Activated CD4-positive, alpha-beta memory T cell treated with anti-CD3 and anti-CD28 coated beads, Interleukin-2, amount 10 ng/mL, durations not matched to agents 7 days and 5 days (primary cell): Measurements from ENCODE around the gene FLYWCH1. TPM values are rescaled to one million over a fixed set of nuclear protein-coding genes. Genes with fewer than 3 reads are reported as not detected.

Experiments used
- CTCF ChIA-PET: fragments of 350-600 bp; sonication (Branson Sonifier 250); formaldehyde crosslinking; loops from one replicate; lab custom pipeline; 2021; ENCODE audit warnings: antibody characterized with exemption, inconsistent platforms; lab: Charles Lee
- POLR2A ChIA-PET: fragments of 350-600 bp; sonication (Branson Sonifier 250); formaldehyde crosslinking; loops from one replicate; lab custom pipeline; 2021; ENCODE audit warnings: antibody characterized with exemption; lab: Charles Lee
- DNase-seq: peaks from one replicate; pipeline ENCODE4 v3.0.0-alpha.2; 2020
- H3K27ac Mint-ChIP-seq: one replicate; pipeline ENCODE4 v1.8.0; 2021; ENCODE audit warnings: mild to moderate bottlenecking, mixed read lengths
- H3K27me3 Mint-ChIP-seq: one replicate; pipeline ENCODE4 v1.8.0; 2021; ENCODE audit warnings: mixed read lengths
- H3K36me3 Mint-ChIP-seq: one replicate; pipeline ENCODE4 v1.8.0; 2021; ENCODE audit warnings: low read depth, mixed read lengths
- H3K4me1 Mint-ChIP-seq: one replicate; pipeline ENCODE4 v1.8.0; 2021; ENCODE audit warnings: mixed read lengths
- H3K4me3 Mint-ChIP-seq: one replicate; pipeline ENCODE4 v1.8.0; 2021; ENCODE audit warnings: mild to moderate bottlenecking, mixed read lengths
- H3K9me3 Mint-ChIP-seq: one replicate; pipeline ENCODE4 v1.8.0; 2021; ENCODE audit warnings: mixed read lengths
- total RNA-seq, 2 experiments: library from RNA; stranded (reverse); gene quantifications; one replicate each; pipeline ENCODE4 v1.2.3, GENCODE V29; 2021

Gene FLYWCH1
- total RNA-seq, 2 experiments from 2014 or later, result 75.2 to 80.8 TPM

- Mint-ChIP-seq H3K36me3 (peaks cover 22% of the 10 kb centered on the region), H3K27ac (peak within 1 kb of the TSS; percentile 71), H3K27me3 (peaks cover 23% of the 10 kb centered on the region), H3K9me3 (no peaks in the 10 kb centered on the region), H3K4me1 (peaks cover 42% of the 10 kb centered on the region), H3K4me3 (peak within 1 kb of the TSS; percentile 76)
- POLR2A ChIA-PET, result interaction anchor here (0.6 to 4.1 kb wide), 15 partner anchors 11 to 215 kb away, joined by 3 to 107 read pairs (median 3); partner anchors contain the start of genes PKMYT1 and TNFRSF12A
- DNase-seq, result peak; percentile 88
- CTCF ChIA-PET, result interaction anchor here (1.3 to 1.6 kb wide), 6 partner anchors 10 to 166 kb away, joined by 5 to 31 read pairs (median 6); partner anchors contain the start of genes FLYWCH1, PKMYT1 and ZNF213
Observed at GRCh38 chr16:2968738-2969544, 57.2 kb downstream of the FLYWCH1 start, which contains the start of gene PAQR4. Gene PAQR4 (plus strand): TSS chr16:2969348. CDS start chr16:2969675, 327 bp downstream.

- POLR2A ChIA-PET, result interaction anchor here (0.6 to 4.1 kb wide), 19 partner anchors 10 to 216 kb away, joined by 3 to 107 read pairs (median 3); partner anchors contain the start of genes HCFC1R1, PKMYT1 and TNFRSF12A
- Mint-ChIP-seq H3K36me3 (peaks cover 22% of the 10 kb centered on the region), H3K9me3 (no peaks in the 10 kb centered on the region), H3K27ac (peak overlapping the region; percentile 71), H3K27me3 (peaks cover 21% of the 10 kb centered on the region), H3K4me3 (peak overlapping the region; percentile 76), H3K4me1 (peaks cover 39% of the 10 kb centered on the region)
- peak; percentile 87 for DNase-seq
- CTCF ChIA-PET, result interaction anchor here (0.9 to 1.6 kb wide), 8 partner anchors 10 to 166 kb away, joined by 3 to 31 read pairs (median 6); partner anchors contain the start of genes FLYWCH1, PKMYT1 and ZNF213
Observed at GRCh38 chr16:2969545-2970521, 58.1 kb downstream of the FLYWCH1 start.

DNA sequence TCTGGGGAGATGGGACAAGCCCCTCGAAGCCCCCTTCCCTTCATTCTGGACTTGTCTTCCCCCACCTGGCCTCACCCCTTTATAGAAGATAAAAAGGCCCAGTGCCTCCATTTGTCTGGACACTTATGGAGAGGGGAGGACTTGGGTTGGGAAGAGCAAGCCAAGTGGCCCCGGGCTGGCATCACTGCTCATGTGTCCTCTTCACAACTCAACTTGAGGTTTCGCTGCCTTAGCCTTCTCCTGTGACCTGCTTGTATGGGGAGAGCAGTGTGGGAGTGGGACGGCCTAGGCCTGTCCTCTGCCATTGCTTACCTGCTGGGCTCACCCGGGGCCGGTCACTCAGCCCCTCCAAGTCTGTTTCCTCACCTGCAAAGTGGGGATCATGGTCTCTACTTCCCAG lies 58.8 kb downstream of the FLYWCH1 start:
- H3K27ac Mint-ChIP-seq, result peak overlapping the region; percentile 71

DNA sequence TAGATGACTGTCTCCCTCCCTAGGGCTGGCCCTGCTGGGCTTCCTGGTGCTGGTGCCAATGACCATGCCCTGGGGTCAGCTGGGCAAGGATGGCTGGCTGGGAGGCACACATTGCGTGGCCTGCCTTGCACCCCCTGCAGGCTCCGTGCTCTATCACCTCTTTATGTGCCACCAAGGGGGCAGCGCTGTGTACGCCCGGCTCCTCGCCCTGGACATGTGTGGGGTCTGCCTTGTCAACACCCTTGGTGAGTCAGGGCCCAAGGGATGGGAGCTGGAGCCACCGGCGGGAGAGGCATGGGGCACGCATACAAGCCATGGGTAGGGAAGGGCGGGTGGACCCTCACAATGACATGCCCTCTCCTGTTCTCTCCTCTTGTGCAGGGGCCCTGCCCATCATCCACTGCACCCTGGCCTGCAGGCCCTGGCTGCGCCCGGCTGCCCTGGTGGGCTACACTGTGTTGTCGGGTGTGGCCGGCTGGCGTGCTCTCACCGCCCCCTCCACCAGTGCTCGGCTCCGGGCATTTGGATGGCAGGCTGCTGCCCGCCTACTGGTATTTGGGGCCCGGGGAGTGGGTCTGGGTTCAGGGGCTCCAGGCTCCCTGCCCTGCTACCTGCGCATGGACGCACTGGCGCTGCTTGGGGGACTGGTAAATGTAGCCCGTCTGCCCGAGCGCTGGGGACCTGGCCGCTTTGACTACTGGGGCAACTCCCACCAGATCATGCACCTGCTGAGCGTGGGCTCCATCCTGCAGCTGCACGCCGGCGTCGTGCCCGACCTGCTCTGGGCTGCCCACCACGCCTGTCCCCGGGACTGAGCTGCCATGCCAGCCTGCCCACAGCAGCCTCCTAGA lies 59.6 kb downstream of the FLYWCH1 start:
- H3K27me3 Mint-ChIP-seq, result peaks cover 12% of the 10 kb centered on the region
- H3K4me1 Mint-ChIP-seq, result peaks cover 28% of the 10 kb centered on the region
- no peak for DNase-seq
- peaks cover 29% of the 10 kb centered on the region for H3K36me3 Mint-ChIP-seq
- no peaks in the 10 kb centered on the region for H3K9me3 Mint-ChIP-seq
- ChIA-PET CTCF (no interaction called here), POLR2A (interaction anchor here (1.4 to 4.1 kb wide), 3 partner anchors 8 to 33 kb away, joined by 3 to 107 read pairs (median 4); partner anchors contain the start of gene PKMYT1)
- H3K4me3 Mint-ChIP-seq, result peak overlapping the region; percentile 76
- H3K27ac Mint-ChIP-seq, result peak overlapping the region; percentile 71

More for the DNA sequence above, 58.8 kb downstream of the FLYWCH1 start:
- ChIA-PET CTCF (interaction anchor here (0.9 to 1.6 kb wide), 8 partner anchors 9 to 165 kb away, joined by 3 to 31 read pairs (median 6); partner anchors contain the start of genes FLYWCH1, PKMYT1 and ZNF213), POLR2A (interaction anchor here (0.9 to 4.1 kb wide), 10 partner anchors 9 to 217 kb away, joined by 3 to 107 read pairs (median 4); partner anchors contain the start of genes HCFC1R1, PKMYT1 and TNFRSF12A)
- Mint-ChIP-seq H3K4me1 (peaks cover 32% of the 10 kb centered on the region), H3K27me3 (peaks cover 16% of the 10 kb centered on the region), H3K9me3 (no peaks in the 10 kb centered on the region), H3K36me3 (peaks cover 23% of the 10 kb centered on the region), H3K4me3 (peak overlapping the region; percentile 76)
- no peak for DNase-seq

- H3K4me1 Mint-ChIP-seq, result peaks cover 33% of the 10 kb centered on the region
- DNase-seq, result no peak
- peaks cover 10% of the 10 kb centered on the region for H3K27me3 Mint-ChIP-seq
- H3K27ac Mint-ChIP-seq, result peak overlapping the region; percentile 40
- H3K9me3 Mint-ChIP-seq, result no peaks in the 10 kb centered on the region
- POLR2A ChIA-PET, result interaction anchor here (1.4 to 4.1 kb wide), 3 partner anchors 7 to 32 kb away, joined by 3 to 107 read pairs (median 4); partner anchors contain the start of gene PKMYT1
- peaks cover 34% of the 10 kb centered on the region for H3K36me3 Mint-ChIP-seq
- peak overlapping the region; percentile 15 for H3K4me3 Mint-ChIP-seq
- CTCF ChIA-PET, result interaction anchor here (0.6 to 0.9 kb wide), 3 partner anchors 8 to 45 kb away, joined by 3 read pairs; no protein-coding TSS in a partner anchor
Observed at GRCh38 chr16:2971985-2972784, 60.5 kb downstream of the FLYWCH1 start.

- H3K4me1 Mint-ChIP-seq, result peaks cover 36% of the 10 kb centered on the region
- peaks cover 5% of the 10 kb centered on the region for H3K27me3 Mint-ChIP-seq
- ChIA-PET CTCF (interaction anchor here (0.6 kb wide), 1 partner anchor 8 kb away, joined by 3 read pairs; no protein-coding TSS in a partner anchor), POLR2A (interaction anchor here (1.5 kb wide), 1 partner anchor 15 kb away, joined by 4 read pairs; a partner anchor contains a TSS)
- no peak overlapping the region for H3K27ac Mint-ChIP-seq
- no peak for DNase-seq
- no peak overlapping the region for H3K4me3 Mint-ChIP-seq
- no peaks in the 10 kb centered on the region for H3K9me3 Mint-ChIP-seq
- peaks cover 40% of the 10 kb centered on the region for H3K36me3 Mint-ChIP-seq
Observed at GRCh38 chr16:2973093-2973492, 61.4 kb downstream of the FLYWCH1 start.

DNA sequence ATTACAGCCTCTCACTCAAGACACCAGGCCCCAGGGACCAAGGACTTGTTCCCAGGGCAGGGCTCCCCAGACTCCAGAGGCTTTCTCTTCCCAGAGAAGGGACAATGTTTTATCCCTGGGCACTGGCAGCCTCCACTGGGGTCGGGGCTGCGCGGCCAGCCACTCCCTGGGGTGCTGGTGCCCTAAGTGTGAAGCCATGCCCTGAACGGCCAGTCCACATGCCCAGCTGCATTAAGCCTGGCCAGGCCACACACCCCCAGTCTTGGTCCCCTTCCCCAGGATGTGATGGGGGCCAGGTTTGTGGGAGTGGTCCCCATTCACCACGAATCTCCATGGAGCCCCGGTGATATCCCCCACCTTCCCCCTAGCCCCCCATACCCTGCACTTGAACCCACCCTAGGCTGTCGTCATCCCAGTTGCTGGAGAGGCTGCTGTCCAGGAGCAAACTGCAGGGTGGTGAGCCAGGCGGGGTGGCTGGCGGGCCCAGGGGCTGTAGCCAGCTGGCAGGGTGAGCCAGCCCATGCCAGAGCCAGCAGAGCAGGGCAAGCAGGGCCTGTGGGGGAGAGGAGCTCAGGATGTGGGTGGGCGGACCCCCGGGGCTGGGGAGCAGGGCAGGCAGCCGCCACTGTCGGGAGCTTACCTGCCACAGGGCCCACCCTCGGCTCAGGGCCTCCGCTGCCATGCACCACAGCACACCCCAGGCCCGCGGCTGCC lies 62.0 kb downstream of the FLYWCH1 start:
- H3K27me3 Mint-ChIP-seq, result no peaks in the 10 kb centered on the region
- no peak for DNase-seq
- no peaks in the 10 kb centered on the region for H3K9me3 Mint-ChIP-seq
- ChIA-PET CTCF (no interaction called here), POLR2A (no interaction called here)
- peaks cover 33% of the 10 kb centered on the region for H3K4me1 Mint-ChIP-seq
- H3K27ac Mint-ChIP-seq, result no peak overlapping the region
- no peak overlapping the region for H3K4me3 Mint-ChIP-seq
- peaks cover 43% of the 10 kb centered on the region for H3K36me3 Mint-ChIP-seq

- Mint-ChIP-seq H3K27ac (no peak overlapping the region), H3K27me3 (no peaks in the 10 kb centered on the region), H3K9me3 (no peaks in the 10 kb centered on the region), H3K4me1 (peaks cover 35% of the 10 kb centered on the region), H3K4me3 (no peak overlapping the region), H3K36me3 (peaks cover 43% of the 10 kb centered on the region)
- ChIA-PET POLR2A (interaction anchor here (0.8 kb wide), 1 partner anchor 384 kb away, joined by 3 read pairs; no protein-coding TSS in a partner anchor), CTCF (no interaction called here)
- DNase-seq, result no peak
Observed at GRCh38 chr16:2974319-2975056, 62.8 kb downstream of the FLYWCH1 start.

- Mint-ChIP-seq H3K36me3 (peaks cover 45% of the 10 kb centered on the region), H3K4me3 (no peak overlapping the region), H3K4me1 (peaks cover 34% of the 10 kb centered on the region), H3K9me3 (no peaks in the 10 kb centered on the region), H3K27me3 (no peaks in the 10 kb centered on the region), H3K27ac (no peak overlapping the region)
- POLR2A ChIA-PET, result interaction anchor here (0.8 to 2.6 kb wide), 2 partner anchors 10 to 384 kb away, joined by 3 to 7 read pairs; no protein-coding TSS in a partner anchor
- no peak for DNase-seq
- CTCF ChIA-PET, result no interaction called here
Observed at GRCh38 chr16:2975161-2975795, 63.5 kb downstream of the FLYWCH1 start.
